ENCODE results near the gene LCN9. TPM values are rescaled to one million over a fixed set of nuclear protein-coding genes. Genes with fewer than 3 reads are reported as not detected.

LCN9 gene
- total RNA-seq, 4 donors from 2014 or later: not detected

GRCh38 chr9:135712613-135713295 is 49.6 kb downstream of the LCN9 start:
- Histone ChIP-seq H3K4me1 (no peaks in the 10 kb centered on the region), H3K27me3 (peaks cover 56% of the 10 kb centered on the region), H3K9me3 (no peaks in the 10 kb centered on the region), H3K36me3 (no peaks in the 10 kb centered on the region), H3K27ac (no peak overlapping the region), H3K4me3 (no peak overlapping the region)
- in situ Hi-C loops (cut with MboI; ENCODE audit: low pct_ligation_motif_present in 1 of 4, low pct_unique_long_range_greater_than_20kb in 1 of 4, low sequenced_read_pairs in 3 of 4): no loop called here
- 40% methylated on average over 16 of the region's 16 CpGs; no CpG with 5 or more reads in 1 of the 2 donors for WGBS, 2 donors (ENCODE audit: low coverage in 1 of 2)
- TF ChIP-seq CTCF (IDR thresholded peaks at IDR 0.05): no peak
- DNase-seq: no peak
- intact Hi-C loops (cut with DNase I; ENCODE audit: low total_unique reads): no loop called here

- Histone ChIP-seq H3K9me3 (no peaks in the 10 kb centered on the region), H3K27me3 (peaks cover 71% of the 10 kb centered on the region), H3K4me1 (no peaks in the 10 kb centered on the region), H3K36me3 (no peaks in the 10 kb centered on the region), H3K4me3 (no peak overlapping the region), H3K27ac (no peak overlapping the region)
- in situ Hi-C loops (cut with MboI; ENCODE audit: low pct_ligation_motif_present in 1 of 4, low pct_unique_long_range_greater_than_20kb in 1 of 4, low sequenced_read_pairs in 3 of 4): no loop called here
- intact Hi-C loops (cut with DNase I; ENCODE audit: low total_unique reads): no loop called here
- no peak for DNase-seq
- TF ChIP-seq EP300 (IDR thresholded peaks at IDR 0.05; ENCODE audit: low read depth) (no peak), POLR2A (IDR thresholded peaks at IDR 0.05) (no peak), CTCF (IDR thresholded peaks at IDR 0.05) (no peak), POLR2AphosphoS5 (IDR thresholded peaks at IDR 0.05) (no peak)
- WGBS, 2 donors (ENCODE audit: low coverage in 1 of 2): 19% methylated on average over 28 of the region's 103 CpGs; no CpG with 5 or more reads in 1 of the 2 donors
These were observed 51.3 kb downstream of the LCN9 start for GRCh38 chr9:135714242-135715055.

GRCh38 chr9:135715056-135715595 is 52.0 kb downstream of the LCN9 start:
- intact Hi-C loops (cut with DNase I; ENCODE audit: low total_unique reads) (no loop called here), in situ Hi-C loops (cut with MboI; ENCODE audit: low pct_ligation_motif_present in 1 of 4, low pct_unique_long_range_greater_than_20kb in 1 of 4, low sequenced_read_pairs in 3 of 4) (no loop called here)
- no peak for TF ChIP-seq POLR2A (IDR thresholded peaks at IDR 0.05)
- no peak for TF ChIP-seq CTCF (IDR thresholded peaks at IDR 0.05)
- no peak for TF ChIP-seq EP300 (IDR thresholded peaks at IDR 0.05; ENCODE audit: low read depth)
- no peak for TF ChIP-seq POLR2AphosphoS5 (IDR thresholded peaks at IDR 0.05)
- H3K36me3 ChIP-seq: no peaks in the 10 kb centered on the region
- H3K27ac ChIP-seq: no peak overlapping the region
- DNase-seq: no peak
- H3K27me3 ChIP-seq: peaks cover 71% of the 10 kb centered on the region
- no peaks in the 10 kb centered on the region for H3K9me3 ChIP-seq
- no peaks in the 10 kb centered on the region for H3K4me1 ChIP-seq
- H3K4me3 ChIP-seq: no peak overlapping the region
- 44% methylated on average over 23 of the region's 23 CpGs; no CpG with 5 or more reads in 1 of the 2 donors for WGBS, 2 donors (ENCODE audit: low coverage in 1 of 2)

- H3K9me3 ChIP-seq: no peaks in the 10 kb centered on the region
- H3K4me1 ChIP-seq: no peaks in the 10 kb centered on the region
- peaks cover 72% of the 10 kb centered on the region for H3K27me3 ChIP-seq
- intact Hi-C loops (cut with DNase I; ENCODE audit: low total_unique reads) (no loop called here), in situ Hi-C loops (cut with MboI; ENCODE audit: low pct_ligation_motif_present in 1 of 4, low pct_unique_long_range_greater_than_20kb in 1 of 4, low sequenced_read_pairs in 3 of 4) (no loop called here)
- WGBS, 2 donors (ENCODE audit: low coverage in 1 of 2): 82% methylated on average over 11 of the region's 11 CpGs; no CpG with 5 or more reads in 1 of the 2 donors
- H3K36me3 ChIP-seq: no peaks in the 10 kb centered on the region
- no peak for DNase-seq
- no peak for TF ChIP-seq POLR2AphosphoS5 (IDR thresholded peaks at IDR 0.05)
- no peak for TF ChIP-seq EP300 (IDR thresholded peaks at IDR 0.05; ENCODE audit: low read depth)
- TF ChIP-seq CTCF (IDR thresholded peaks at IDR 0.05): no peak
- no peak for TF ChIP-seq POLR2A (IDR thresholded peaks at IDR 0.05)
- no peak overlapping the region for H3K27ac ChIP-seq
- no peak overlapping the region for H3K4me3 ChIP-seq
These were observed 52.9 kb downstream of the LCN9 start for GRCh38 chr9:135716045-135716444.

Measured in transverse colon (tissue), 4 donors.